ENCODE data around the gene LRGUK. TPM values are rescaled to one million over a fixed set of nuclear protein-coding genes. Genes with fewer than 3 reads are reported as not detected.
A peak's percentile ranks its signal among the peaks of the same experiment; 100 is the strongest.

LRGUK gene
- total and polyA plus RNA-seq, 4 donors = 2.5 to 5.4 (median 3.9) TPM

- Histone ChIP-seq H3K4me1 (ENCODE audit: control insufficient read depth, insufficient read depth, low read length) (no peaks in the 10 kb centered on the region), H3K27ac (ENCODE audit: low read depth, low read length) (no peak overlapping the region), H3K27me3 (ENCODE audit: control insufficient read depth, insufficient read depth, low read length) (no peaks in the 10 kb centered on the region), H3K36me3 (ENCODE audit: control insufficient read depth, insufficient read depth, low read length) (peaks cover 3% of the 10 kb centered on the region), H3K9me3 (ENCODE audit: control insufficient read depth, insufficient read depth, low read length) (no peaks in the 10 kb centered on the region), H3K4me3 (ENCODE audit: low read depth, low read length) (no peak overlapping the region)
- peak in 1 of 6 donors; percentile 23 for DNase-seq (ENCODE audit: low read depth in 4 of 6, low spot score in 6 of 6)
- WGBS (ENCODE audit: insufficient coverage) = no CpG with 5 or more reads among the region's 1 CpG
Measured at GRCh38 chr7:134193240-134193639, 66.1 kb downstream of the LRGUK start.

GRCh38 chr7:134195252-134195651 lies 68.1 kb downstream of the LRGUK start:
- DNase-seq (ENCODE audit: low read depth in 4 of 6, low spot score in 6 of 6) = no peak
- Histone ChIP-seq H3K4me1 (ENCODE audit: control insufficient read depth, insufficient read depth, low read length) (no peaks in the 10 kb centered on the region), H3K36me3 (ENCODE audit: control insufficient read depth, insufficient read depth, low read length) (peaks cover 3% of the 10 kb centered on the region), H3K4me3 (ENCODE audit: low read depth, low read length) (no peak overlapping the region), H3K9me3 (ENCODE audit: control insufficient read depth, insufficient read depth, low read length) (no peaks in the 10 kb centered on the region), H3K27me3 (ENCODE audit: control insufficient read depth, insufficient read depth, low read length) (no peaks in the 10 kb centered on the region), H3K27ac (ENCODE audit: low read depth, low read length) (no peak overlapping the region)

GRCh38 chr7:134196439-134196838 lies 69.3 kb downstream of the LRGUK start:
- WGBS (ENCODE audit: insufficient coverage) = no CpG with 5 or more reads among the region's 2 CpGs
- DNase-seq (ENCODE audit: low read depth in 4 of 6, low spot score in 6 of 6) = no peak

GRCh38 chr7:134197345-134197744 lies 70.2 kb downstream of the LRGUK start:
- WGBS (ENCODE audit: insufficient coverage) = no CpG with 5 or more reads among the region's 2 CpGs

More at GRCh38 chr7:134196439-134196838, 69.3 kb downstream of the LRGUK start:
- Histone ChIP-seq H3K36me3 (ENCODE audit: control insufficient read depth, insufficient read depth, low read length) (peaks cover 3% of the 10 kb centered on the region), H3K9me3 (ENCODE audit: control insufficient read depth, insufficient read depth, low read length) (no peaks in the 10 kb centered on the region), H3K27ac (ENCODE audit: low read depth, low read length) (no peak overlapping the region), H3K4me3 (ENCODE audit: low read depth, low read length) (no peak overlapping the region), H3K4me1 (ENCODE audit: control insufficient read depth, insufficient read depth, low read length) (no peaks in the 10 kb centered on the region), H3K27me3 (ENCODE audit: control insufficient read depth, insufficient read depth, low read length) (no peaks in the 10 kb centered on the region)

GRCh38 chr7:134200970-134201369 lies 73.8 kb downstream of the LRGUK start:
- H3K9me3 ChIP-seq (ENCODE audit: control insufficient read depth, insufficient read depth, low read length) = no peaks in the 10 kb centered on the region
- no peaks in the 10 kb centered on the region for H3K4me1 ChIP-seq (ENCODE audit: control insufficient read depth, insufficient read depth, low read length)
- no peak overlapping the region for H3K27ac ChIP-seq (ENCODE audit: low read depth, low read length)
- no peaks in the 10 kb centered on the region for H3K27me3 ChIP-seq (ENCODE audit: control insufficient read depth, insufficient read depth, low read length)
- 100% methylated on average over 1 of the region's 5 CpGs for WGBS (ENCODE audit: insufficient coverage)
- no peak for DNase-seq (ENCODE audit: low read depth in 4 of 6, low spot score in 6 of 6)
- H3K4me3 ChIP-seq (ENCODE audit: low read depth, low read length) = no peak overlapping the region
- H3K36me3 ChIP-seq (ENCODE audit: control insufficient read depth, insufficient read depth, low read length) = no peaks in the 10 kb centered on the region

More at GRCh38 chr7:134197345-134197744, 70.2 kb downstream of the LRGUK start:
- DNase-seq (ENCODE audit: low read depth in 4 of 6, low spot score in 6 of 6) = no peak
- H3K36me3 ChIP-seq (ENCODE audit: control insufficient read depth, insufficient read depth, low read length) = peaks cover 3% of the 10 kb centered on the region
- H3K4me1 ChIP-seq (ENCODE audit: control insufficient read depth, insufficient read depth, low read length) = no peaks in the 10 kb centered on the region
- no peak overlapping the region for H3K4me3 ChIP-seq (ENCODE audit: low read depth, low read length)
- no peaks in the 10 kb centered on the region for H3K9me3 ChIP-seq (ENCODE audit: control insufficient read depth, insufficient read depth, low read length)
- no peaks in the 10 kb centered on the region for H3K27me3 ChIP-seq (ENCODE audit: control insufficient read depth, insufficient read depth, low read length)
- H3K27ac ChIP-seq (ENCODE audit: low read depth, low read length) = no peak overlapping the region

GRCh38 chr7:134201569-134202261 lies 74.6 kb downstream of the LRGUK start:
- H3K27ac ChIP-seq (ENCODE audit: low read depth, low read length) = no peak overlapping the region
- 100% methylated on average over 1 of the region's 7 CpGs for WGBS (ENCODE audit: insufficient coverage)
- H3K9me3 ChIP-seq (ENCODE audit: control insufficient read depth, insufficient read depth, low read length) = no peaks in the 10 kb centered on the region
- H3K36me3 ChIP-seq (ENCODE audit: control insufficient read depth, insufficient read depth, low read length) = no peaks in the 10 kb centered on the region
- no peak overlapping the region for H3K4me3 ChIP-seq (ENCODE audit: low read depth, low read length)
- H3K27me3 ChIP-seq (ENCODE audit: control insufficient read depth, insufficient read depth, low read length) = no peaks in the 10 kb centered on the region
- DNase-seq (ENCODE audit: low read depth in 4 of 6, low spot score in 6 of 6) = no peak
- no peaks in the 10 kb centered on the region for H3K4me1 ChIP-seq (ENCODE audit: control insufficient read depth, insufficient read depth, low read length)

- WGBS (ENCODE audit: insufficient coverage) = 100% methylated on average over 3 of the region's 4 CpGs
Measured at GRCh38 chr7:134203186-134203889, 76.2 kb downstream of the LRGUK start.

GRCh38 chr7:134209322-134210015 lies 82.3 kb downstream of the LRGUK start:
- 92% methylated on average over 13 of the region's 16 CpGs for WGBS (ENCODE audit: insufficient coverage)
- Histone ChIP-seq H3K4me3 (ENCODE audit: low read depth, low read length) (no peak overlapping the region), H3K27me3 (ENCODE audit: control insufficient read depth, insufficient read depth, low read length) (no peaks in the 10 kb centered on the region), H3K27ac (ENCODE audit: low read depth, low read length) (no peak overlapping the region), H3K36me3 (ENCODE audit: control insufficient read depth, insufficient read depth, low read length) (peaks cover 11% of the 10 kb centered on the region), H3K4me1 (ENCODE audit: control insufficient read depth, insufficient read depth, low read length) (no peaks in the 10 kb centered on the region), H3K9me3 (ENCODE audit: control insufficient read depth, insufficient read depth, low read length) (no peaks in the 10 kb centered on the region)
- DNase-seq (ENCODE audit: low read depth in 4 of 6, low spot score in 6 of 6) = no peak

More at GRCh38 chr7:134203186-134203889, 76.2 kb downstream of the LRGUK start:
- Histone ChIP-seq H3K4me3 (ENCODE audit: low read depth, low read length) (no peak overlapping the region), H3K36me3 (ENCODE audit: control insufficient read depth, insufficient read depth, low read length) (no peaks in the 10 kb centered on the region), H3K9me3 (ENCODE audit: control insufficient read depth, insufficient read depth, low read length) (no peaks in the 10 kb centered on the region), H3K27ac (ENCODE audit: low read depth, low read length) (no peak overlapping the region), H3K27me3 (ENCODE audit: control insufficient read depth, insufficient read depth, low read length) (no peaks in the 10 kb centered on the region), H3K4me1 (ENCODE audit: control insufficient read depth, insufficient read depth, low read length) (no peaks in the 10 kb centered on the region)
- DNase-seq (ENCODE audit: low read depth in 4 of 6, low spot score in 6 of 6) = no peak

- Histone ChIP-seq H3K36me3 (ENCODE audit: control insufficient read depth, insufficient read depth, low read length) (peaks cover 11% of the 10 kb centered on the region), H3K4me3 (ENCODE audit: low read depth, low read length) (no peak overlapping the region), H3K27me3 (ENCODE audit: control insufficient read depth, insufficient read depth, low read length) (no peaks in the 10 kb centered on the region), H3K27ac (ENCODE audit: low read depth, low read length) (no peak overlapping the region), H3K9me3 (ENCODE audit: control insufficient read depth, insufficient read depth, low read length) (no peaks in the 10 kb centered on the region), H3K4me1 (ENCODE audit: control insufficient read depth, insufficient read depth, low read length) (no peaks in the 10 kb centered on the region)
- WGBS (ENCODE audit: insufficient coverage) = 81% methylated on average over 4 of the region's 8 CpGs
- no peak for DNase-seq (ENCODE audit: low read depth in 4 of 6, low spot score in 6 of 6)
Measured at GRCh38 chr7:134210227-134210626, 83.1 kb downstream of the LRGUK start.

Data from spinal cord (tissue), 10 donors.